HL-60 (cell line): ENCODE data around the gene C19orf47.

Experiments used
- DNase-seq, 2 experiments: peaks; one replicate each; pipeline ENCODE4 v3.0.0-alpha.2; 2010 to 2020; ENCODE audit warnings: low read depth in 1 of 2, low spot score in 1 of 2
- H3K27ac ChIP-seq: fragments of 250-450 bp; sonication (Bioruptor Pico); replicated peaks from 2 replicates; pipeline ENCODE4 v1.5.1; 2020; ENCODE audit warnings: mild to moderate bottlenecking, moderate library complexity
- H3K27me3 ChIP-seq: fragments of 250-450 bp; sonication (Bioruptor Pico); 2 replicates; pipeline ENCODE4 v1.5.1; 2021; ENCODE audit warnings: mild to moderate bottlenecking, moderate library complexity; ENCODE audit not compliant: insufficient read depth, poor library complexity, severe bottlenecking
- H3K4me3 ChIP-seq: replicated peaks from 2 replicates; pipeline ENCODE4 v1.5.1; 2011; ENCODE audit warnings: mild to moderate bottlenecking, control low read depth, low read length; ENCODE audit not compliant: insufficient read depth
- CTCF ChIP-seq: IDR thresholded peaks from one replicate; pipeline ENCODE4 v1.5.1; 2011; ENCODE audit warnings: low read length, control low read depth, inconsistent platforms; ENCODE audit not compliant: insufficient read depth
- GABPA ChIP-seq: IDR thresholded peaks from 2 replicates; pipeline ENCODE4 v1.6.1; 2012; ENCODE audit warnings: low read depth
- POLR2AphosphoS5 ChIP-seq: IDR thresholded peaks from 2 replicates; pipeline ENCODE4 v1.6.1; 2012; ENCODE audit warnings: low read depth
- REST ChIP-seq: IDR thresholded peaks from 2 replicates; pipeline ENCODE4 v1.6.1; 2012; ENCODE audit warnings: low read depth; ENCODE audit not compliant: insufficient replicate concordance
- SPI1 ChIP-seq: IDR thresholded peaks from 2 replicates; pipeline ENCODE4 v1.6.1; 2012; ENCODE audit warnings: low read depth, mild to moderate bottlenecking, borderline replicate concordance

C19orf47 gene

GRCh38 chr19:40294560-40294959 lies 53.6 kb downstream of the C19orf47 start:
- no peak for DNase-seq
- Histone ChIP-seq H3K27me3 (no peaks in the 10 kb centered on the region), H3K27ac (no peak overlapping the region), H3K4me3 (no peak overlapping the region)
- TF ChIP-seq CTCF (no peak), REST (no peak), SPI1 (no peak), GABPA (no peak), POLR2AphosphoS5 (no peak)

GRCh38 chr19:40286971-40287421 lies 61.2 kb downstream of the C19orf47 start:
- no peak for DNase-seq
- TF ChIP-seq REST, result no peak
- no peak for TF ChIP-seq POLR2AphosphoS5
- no peak for TF ChIP-seq CTCF
- no peak for TF ChIP-seq GABPA
- no peak for TF ChIP-seq SPI1
- Histone ChIP-seq H3K27ac (no peak overlapping the region), H3K4me3 (no peak overlapping the region), H3K27me3 (no peaks in the 10 kb centered on the region)

- TF ChIP-seq CTCF, result no peak
- TF ChIP-seq POLR2AphosphoS5, result no peak
- Histone ChIP-seq H3K27ac (no peak overlapping the region), H3K4me3 (no peak overlapping the region), H3K27me3 (no peaks in the 10 kb centered on the region)
- no peak for DNase-seq
These were observed 61.8 kb downstream of the C19orf47 start for GRCh38 chr19:40286235-40286970.
